Measurements from ENCODE around the gene LRRC37A.
A peak's percentile ranks its signal among the peaks of the same experiment; 100 is the strongest.
"Not testable (repeated sequence)": the region's sequence is repeated elsewhere in the genome, so short reads cannot be mapped to it uniquely, and the experiment has no call there.

Gene LRRC37A

GRCh38 chr17:46294831-46295230 is at the start of gene LRRC37A:
Gene LRRC37A (plus strand): TSS chr17:46295131. CDS start chr17:46295134, 3 bp downstream.
- DNase-seq (ENCODE audit: low spot score); in situ Hi-C loops (cut with MboI; ENCODE audit: low sequenced_read_pairs, unreplicated experiment): not testable (repeated sequence)

GRCh38 chr17:46249153-46249552 is 45.8 kb upstream of the LRRC37A start:
- in situ Hi-C loops (cut with MboI; ENCODE audit: low sequenced_read_pairs, unreplicated experiment); DNase-seq (ENCODE audit: low spot score): not testable (repeated sequence)

- in situ Hi-C loops (cut with MboI; ENCODE audit: low sequenced_read_pairs, unreplicated experiment), result loop anchor here (25.0 kb wide), 1 partner anchor 666 kb away; no protein-coding TSS in a partner anchor
- DNase-seq (ENCODE audit: low spot score), result not testable (repeated sequence)
Measured at GRCh38 chr17:46252804-46253203, 42.1 kb upstream of the LRRC37A start.

GRCh38 chr17:46253722-46254121 is 41.2 kb upstream of the LRRC37A start:
- in situ Hi-C loops (cut with MboI; ENCODE audit: low sequenced_read_pairs, unreplicated experiment), result loop anchor here (25.0 kb wide), 1 partner anchor 666 kb away; no protein-coding TSS in a partner anchor
- peak; percentile 83 for DNase-seq (ENCODE audit: low spot score)

GRCh38 chr17:46254215-46254614 is 40.7 kb upstream of the LRRC37A start:
- in situ Hi-C loops (cut with MboI; ENCODE audit: low sequenced_read_pairs, unreplicated experiment), result loop anchor here (25.0 kb wide), 1 partner anchor 667 kb away; no protein-coding TSS in a partner anchor
- not testable (repeated sequence) for DNase-seq (ENCODE audit: low spot score)

More at GRCh38 chr17:46253722-46254121, 41.2 kb upstream of the LRRC37A start:
- peak; percentile 86 for TF ChIP-seq CTCF (IDR thresholded peaks at IDR 0.05; ENCODE audit: borderline replicate concordance, control extremely low read depth, extremely low read depth, insufficient read depth, missing control alignments)

GRCh38 chr17:46256369-46256768 is 38.6 kb upstream of the LRRC37A start:
- DNase-seq (ENCODE audit: low spot score), result not testable (repeated sequence)
- in situ Hi-C loops (cut with MboI; ENCODE audit: low sequenced_read_pairs, unreplicated experiment), result loop anchor here (25.0 kb wide), 1 partner anchor 669 kb away; no protein-coding TSS in a partner anchor

GRCh38 chr17:46259845-46260661 is 34.9 kb upstream of the LRRC37A start:
- not testable (repeated sequence) for DNase-seq (ENCODE audit: low spot score)
- in situ Hi-C loops (cut with MboI; ENCODE audit: low sequenced_read_pairs, unreplicated experiment), result loop anchor here (25.0 kb wide), 1 partner anchor 673 kb away; no protein-coding TSS in a partner anchor
- TF ChIP-seq CTCF (IDR thresholded peaks at IDR 0.05; ENCODE audit: borderline replicate concordance, control extremely low read depth, extremely low read depth, insufficient read depth, missing control alignments), result peak; percentile 34

- DNase-seq (ENCODE audit: low spot score), result no peak
- in situ Hi-C loops (cut with MboI; ENCODE audit: low sequenced_read_pairs, unreplicated experiment), result loop anchor here (25.0 kb wide), 1 partner anchor 675 kb away; no protein-coding TSS in a partner anchor
- no peak for TF ChIP-seq CTCF (IDR thresholded peaks at IDR 0.05; ENCODE audit: borderline replicate concordance, control extremely low read depth, extremely low read depth, insufficient read depth, missing control alignments)
Measured at GRCh38 chr17:46262271-46262670, 32.7 kb upstream of the LRRC37A start.

GRCh38 chr17:46264456-46265198 is 30.3 kb upstream of the LRRC37A start:
- DNase-seq (ENCODE audit: low spot score), result no peak
- in situ Hi-C loops (cut with MboI; ENCODE audit: low sequenced_read_pairs, unreplicated experiment), result loop anchor here (25.0 kb wide), 1 partner anchor 677 kb away; no protein-coding TSS in a partner anchor
- no peak for TF ChIP-seq CTCF (IDR thresholded peaks at IDR 0.05; ENCODE audit: borderline replicate concordance, control extremely low read depth, extremely low read depth, insufficient read depth, missing control alignments)

GRCh38 chr17:46266063-46266655 is 28.8 kb upstream of the LRRC37A start:
- peak; percentile 12 for DNase-seq (ENCODE audit: low spot score)
- in situ Hi-C loops (cut with MboI; ENCODE audit: low sequenced_read_pairs, unreplicated experiment), result loop anchor here (25.0 kb wide), 1 partner anchor 679 kb away; no protein-coding TSS in a partner anchor

Measured in GM13976 (cell line).